GM19328 (cell line): ENCODE data around the gene TTC27.
"Not testable (repeated sequence)": the region's sequence is repeated elsewhere in the genome, so short reads cannot be mapped to it uniquely, and the experiment has no call there.

Experiments
- ATAC-seq: cut with Tn5 transposase; IDR thresholded peaks from one replicate; pipeline ENCODE4 v1.9.1; 2021; ENCODE audit warnings: mild to moderate bottlenecking, moderate library complexity; ENCODE audit not compliant: unreplicated experiment

The TTC27 gene

DNA sequence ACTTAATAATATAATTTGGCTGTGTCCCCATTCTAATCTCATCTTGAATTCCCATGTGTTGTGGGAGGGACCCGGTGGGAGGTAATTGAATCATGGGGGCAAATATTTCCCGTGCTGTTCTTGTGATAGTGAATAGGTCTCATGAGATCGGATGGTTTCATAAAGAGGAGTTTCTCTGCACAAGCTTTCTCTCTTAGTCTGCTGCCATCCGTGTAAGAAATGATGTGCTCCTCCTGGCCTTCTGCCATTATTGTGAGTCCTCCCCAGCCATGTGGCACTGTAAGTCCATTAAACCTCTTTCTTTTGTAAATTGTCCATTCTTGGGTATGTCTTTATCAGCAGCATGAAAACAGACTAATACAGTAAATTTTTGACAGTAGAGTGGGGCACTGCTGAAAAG lies 216.4 kb downstream of the TTC27 start:
- ATAC-seq = no peak

GRCh38 chr2:32846274-32846673 lies 218.4 kb downstream of the TTC27 start:
- not testable (repeated sequence) for ATAC-seq

GRCh38 chr2:32847734-32848133 lies 219.9 kb downstream of the TTC27 start:
- no peak for ATAC-seq

DNA sequence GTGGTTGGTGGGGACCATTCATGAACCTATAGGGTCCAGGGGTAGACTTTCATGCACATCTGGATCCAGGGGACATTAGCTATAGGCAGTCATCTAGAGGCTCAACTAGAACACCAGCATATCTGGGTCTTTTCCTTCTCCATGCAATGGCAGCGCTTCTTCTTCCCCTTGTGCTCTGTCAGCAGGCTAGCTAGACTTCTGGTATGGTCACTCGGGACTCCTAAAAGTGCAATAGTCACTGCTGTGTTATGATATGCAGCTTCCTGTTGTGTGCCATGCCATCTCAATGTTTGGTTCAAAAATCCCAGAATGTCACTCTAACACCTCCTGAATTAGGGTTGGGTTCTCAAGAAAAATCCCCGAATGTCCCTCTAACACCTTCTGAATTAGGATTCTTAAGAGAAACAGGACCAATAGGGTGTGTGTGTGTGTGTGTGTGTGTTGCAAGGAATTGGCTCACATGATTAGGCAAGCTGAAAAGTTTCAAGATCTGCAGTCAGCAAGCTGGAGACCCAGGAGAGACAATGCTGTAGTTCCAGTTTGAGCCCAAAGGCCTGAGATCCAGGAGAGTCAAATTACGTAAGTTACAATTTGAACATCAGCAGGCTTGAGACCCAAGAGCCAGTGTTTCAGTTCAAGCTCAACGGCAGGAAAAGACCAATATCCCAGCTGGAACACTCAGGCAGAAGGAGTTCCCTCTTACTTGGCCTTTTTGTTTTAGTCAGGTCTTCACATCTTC lies 221.8 kb downstream of the TTC27 start:
- no peak for ATAC-seq

DNA sequence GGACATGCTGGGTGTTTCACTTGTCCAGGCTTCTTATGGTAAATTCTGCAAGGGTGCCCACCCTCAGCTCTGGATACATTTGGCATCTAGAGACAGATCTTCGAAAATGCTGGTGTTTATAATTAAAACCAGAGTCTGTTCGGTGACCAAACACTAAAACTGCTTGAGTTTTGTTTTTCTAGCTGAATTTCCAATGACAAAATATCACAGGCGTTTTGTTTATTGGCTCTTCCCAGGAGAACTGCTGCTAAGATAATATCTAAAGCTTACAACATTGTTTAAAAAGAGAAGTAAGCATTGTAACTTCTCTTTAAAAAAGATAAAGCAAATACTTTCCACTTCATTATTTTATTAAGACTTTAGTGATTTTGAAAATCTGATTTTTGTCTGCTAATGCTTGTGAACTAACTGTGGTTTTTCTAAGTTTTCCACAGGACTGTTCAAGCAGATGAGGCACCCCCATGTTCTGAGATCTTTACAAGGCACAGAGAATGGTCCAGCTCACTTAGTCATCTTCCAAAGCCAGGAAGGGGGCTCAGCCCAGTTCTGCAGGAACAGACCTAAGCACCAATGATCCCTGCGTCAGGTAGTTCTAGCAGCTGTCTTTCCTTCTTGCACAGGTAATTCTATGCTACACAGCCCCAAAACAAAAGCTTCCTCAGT lies 224.1 kb downstream of the TTC27 start:
- no peak for ATAC-seq

DNA sequence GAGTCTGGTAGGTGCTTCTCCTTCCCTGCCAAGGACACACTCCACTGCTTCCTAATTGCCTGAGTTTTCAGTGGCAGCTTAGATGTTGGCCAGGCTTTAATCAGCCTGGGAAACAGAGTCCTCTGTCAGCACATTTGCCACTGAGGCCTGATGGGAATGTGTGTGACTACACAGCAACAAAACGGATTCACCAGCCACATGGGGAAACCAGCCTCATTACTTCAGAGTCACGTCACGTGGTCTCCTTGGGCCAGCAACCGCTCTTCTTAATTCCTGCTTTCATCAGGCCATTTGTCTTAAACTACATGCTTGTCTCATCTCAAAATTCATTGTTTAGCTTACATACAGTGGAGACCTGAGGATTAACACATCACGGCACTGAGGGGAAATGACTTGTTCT lies 225.0 kb downstream of the TTC27 start:
- no peak for ATAC-seq

- ATAC-seq = no peak
Observed at GRCh38 chr2:32856891-32857290, 229.0 kb downstream of the TTC27 start.

GRCh38 chr2:32858713-32859112 lies 230.9 kb downstream of the TTC27 start:
- ATAC-seq = no peak

DNA sequence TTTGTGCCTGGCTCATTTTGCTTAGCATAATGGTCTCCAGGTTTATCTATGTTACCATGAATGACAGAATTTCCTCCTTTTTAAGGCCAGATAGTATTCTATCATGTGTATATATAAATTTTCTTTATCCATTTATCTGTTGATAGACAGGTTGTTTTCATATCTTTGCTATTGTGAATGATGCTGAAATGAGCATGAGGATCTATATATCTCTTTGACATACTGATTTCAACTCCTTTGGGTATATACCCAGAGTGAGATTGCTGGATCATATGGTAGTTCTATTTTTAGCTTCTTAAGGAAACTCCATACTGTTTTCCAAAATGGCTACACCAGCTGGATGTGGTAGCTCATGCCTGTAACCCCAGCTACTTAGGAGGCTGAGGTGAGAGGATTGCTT lies 232.5 kb downstream of the TTC27 start:
- ATAC-seq = no peak

- no peak for ATAC-seq
Observed at GRCh38 chr2:32862269-32863055, 234.6 kb downstream of the TTC27 start.

DNA sequence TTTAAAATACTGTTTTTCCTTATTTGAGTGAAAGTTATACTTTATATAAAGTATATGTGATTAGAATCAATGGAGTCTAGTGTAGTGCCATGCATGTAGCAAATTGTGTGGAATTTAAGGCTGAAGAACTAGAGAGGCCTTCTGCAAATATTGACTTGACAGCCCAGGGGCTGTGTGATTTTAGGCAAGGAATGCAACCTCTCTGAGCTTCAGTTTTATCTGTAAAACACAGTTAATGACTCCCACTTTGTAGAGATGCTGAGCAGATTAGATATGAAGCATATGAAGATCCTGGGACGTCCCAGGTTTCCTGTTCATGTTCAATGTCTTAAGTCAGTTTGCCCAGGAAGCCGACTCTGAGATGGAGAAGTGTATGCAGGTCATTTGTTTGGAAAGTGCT lies 235.5 kb downstream of the TTC27 start:
- no peak for ATAC-seq

GRCh38 chr2:32863803-32864202 lies 236.0 kb downstream of the TTC27 start:
- no peak for ATAC-seq

DNA sequence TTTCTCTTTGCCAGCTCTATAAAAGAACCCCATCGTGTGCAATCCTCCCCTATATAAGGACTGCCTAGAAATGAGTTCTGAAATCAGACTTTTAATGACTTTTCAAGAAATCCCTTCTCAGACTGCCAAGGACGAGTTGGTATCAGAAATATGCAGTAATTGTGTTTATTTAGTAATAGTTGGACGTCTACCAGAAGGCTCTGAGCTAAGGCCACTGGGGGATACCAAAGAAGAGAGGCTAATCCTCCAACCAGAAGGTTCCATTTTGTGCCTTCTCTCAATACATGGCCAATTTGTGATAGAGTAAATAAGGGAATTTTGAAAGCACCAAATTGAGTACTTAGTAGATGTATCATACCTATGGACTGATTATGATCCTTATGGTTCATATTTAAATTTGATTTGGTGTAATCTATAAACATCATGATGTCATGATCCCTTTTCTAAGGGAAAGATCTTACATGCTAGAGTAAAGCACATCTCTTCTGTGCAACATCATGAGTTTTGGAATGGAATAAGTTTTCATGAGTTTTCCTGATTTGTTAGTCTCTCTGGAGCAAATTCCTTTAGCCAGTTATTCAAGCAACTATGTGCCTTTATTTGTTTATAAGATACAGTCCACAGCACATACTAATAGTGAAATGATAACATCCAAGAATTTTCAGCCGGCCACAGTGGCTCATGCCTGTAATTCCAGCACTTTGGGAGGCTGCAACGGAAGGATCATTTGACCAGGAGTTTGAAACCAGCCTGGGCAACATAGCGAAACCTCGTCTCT lies 236.7 kb downstream of the TTC27 start:
- no peak for ATAC-seq

GRCh38 chr2:32865399-32866068 lies 237.7 kb downstream of the TTC27 start:
- no peak for ATAC-seq

- not testable (repeated sequence) for ATAC-seq
Observed at GRCh38 chr2:32866462-32866861, 238.6 kb downstream of the TTC27 start.
